Muscle layer of colon (tissue), 2 donors: ENCODE measurements around the gene JMJD1C.

Experiments
- H3K27ac ChIP-seq: one replicate; pipeline ENCODE4 v1.7.0; 2013; ENCODE audit warnings: low read depth, mild to moderate bottlenecking, low read length, moderate library complexity
- H3K27me3 ChIP-seq, 2 donors: one replicate each; pipeline ENCODE4 v1.7.0; 2013; ENCODE audit warnings: low read length in 2 of 2, mild to moderate bottlenecking in 2 of 2; ENCODE audit not compliant: insufficient read depth in 2 of 2, control insufficient read depth in 1 of 2
- H3K36me3 ChIP-seq: one replicate; pipeline ENCODE4 v1.7.0; 2013; ENCODE audit warnings: mild to moderate bottlenecking, low read length; ENCODE audit not compliant: insufficient read depth
- H3K4me1 ChIP-seq: one replicate; pipeline ENCODE4 v1.7.0; 2013; ENCODE audit warnings: mild to moderate bottlenecking, low read length; ENCODE audit not compliant: insufficient read depth
- H3K4me3 ChIP-seq, 2 donors: one replicate each; pipeline ENCODE4 v1.7.0; 2013; ENCODE audit warnings: low read length in 2 of 2, low read depth in 1 of 2, mild to moderate bottlenecking in 1 of 2, moderate library complexity in 1 of 2
- H3K9ac ChIP-seq: one replicate; pipeline ENCODE4 v1.7.0; 2013; ENCODE audit warnings: low read length
- H3K9me3 ChIP-seq: one replicate; pipeline ENCODE4 v1.7.0; 2013; ENCODE audit warnings: mild to moderate bottlenecking, low read length
- donor health status: abdominal sarcoma.
- donor health status: Adenocarcinoma of cecum.

Gene JMJD1C

GRCh38 chr10:63227207-63227895, 238.4 kb downstream of the JMJD1C start:
- peaks cover 27% of the 10 kb centered on the region for H3K4me1 ChIP-seq

GRCh38 chr10:63224241-63224640, 241.5 kb downstream of the JMJD1C start:
- H3K4me3 ChIP-seq = no peak overlapping the region
- no peaks in the 10 kb centered on the region for H3K9me3 ChIP-seq
- no peak overlapping the region for H3K27ac ChIP-seq
- no peak overlapping the region for H3K9ac ChIP-seq
- peaks cover 19% of the 10 kb centered on the region for H3K4me1 ChIP-seq
- no peaks in the 10 kb centered on the region for H3K27me3 ChIP-seq
- no peaks in the 10 kb centered on the region for H3K36me3 ChIP-seq

More at GRCh38 chr10:63227207-63227895, 238.4 kb downstream of the JMJD1C start:
- H3K27me3 ChIP-seq = no peaks in the 10 kb centered on the region
- H3K9me3 ChIP-seq = no peaks in the 10 kb centered on the region
- H3K9ac ChIP-seq = no peak overlapping the region
- H3K4me3 ChIP-seq = no peak overlapping the region
- no peak overlapping the region for H3K27ac ChIP-seq
- no peaks in the 10 kb centered on the region for H3K36me3 ChIP-seq

GRCh38 chr10:63221950-63222349, 243.8 kb downstream of the JMJD1C start:
- H3K9ac ChIP-seq = no peak overlapping the region
- no peaks in the 10 kb centered on the region for H3K36me3 ChIP-seq
- H3K27ac ChIP-seq = no peak overlapping the region
- H3K9me3 ChIP-seq = no peaks in the 10 kb centered on the region
- H3K4me3 ChIP-seq = no peak overlapping the region
- no peaks in the 10 kb centered on the region for H3K27me3 ChIP-seq
- peaks cover 11% of the 10 kb centered on the region for H3K4me1 ChIP-seq

- Histone ChIP-seq H3K27ac (no peak overlapping the region), H3K27me3 (no peaks in the 10 kb centered on the region), H3K36me3 (peaks cover 2% of the 10 kb centered on the region), H3K9me3 (no peaks in the 10 kb centered on the region), H3K9ac (no peak overlapping the region), H3K4me3 (no peak overlapping the region), H3K4me1 (peaks cover 15% of the 10 kb centered on the region)
Measured at GRCh38 chr10:63219749-63220148, 246.0 kb downstream of the JMJD1C start.

GRCh38 chr10:63217120-63217605, 248.6 kb downstream of the JMJD1C start:
- Histone ChIP-seq H3K9me3 (no peaks in the 10 kb centered on the region), H3K27me3 (no peaks in the 10 kb centered on the region), H3K4me1 (peaks cover 11% of the 10 kb centered on the region), H3K4me3 (no peak overlapping the region), H3K36me3 (peaks cover 17% of the 10 kb centered on the region), H3K9ac (no peak overlapping the region), H3K27ac (no peak overlapping the region)

- Histone ChIP-seq H3K27ac (no peak overlapping the region), H3K9me3 (no peaks in the 10 kb centered on the region), H3K36me3 (peaks cover 22% of the 10 kb centered on the region), H3K27me3 (no peaks in the 10 kb centered on the region), H3K4me1 (peaks cover 16% of the 10 kb centered on the region), H3K9ac (no peak overlapping the region), H3K4me3 (no peak overlapping the region)
Measured at GRCh38 chr10:63214571-63214970, 251.2 kb downstream of the JMJD1C start.

- H3K36me3 ChIP-seq = peaks cover 24% of the 10 kb centered on the region
- H3K9me3 ChIP-seq = no peaks in the 10 kb centered on the region
- no peak overlapping the region for H3K4me3 ChIP-seq
- no peak overlapping the region for H3K27ac ChIP-seq
- no peak overlapping the region for H3K9ac ChIP-seq
- H3K27me3 ChIP-seq = no peaks in the 10 kb centered on the region
- H3K4me1 ChIP-seq = peaks cover 22% of the 10 kb centered on the region
Measured at GRCh38 chr10:63213489-63213888, 252.3 kb downstream of the JMJD1C start.

- no peak overlapping the region for H3K27ac ChIP-seq
Measured at GRCh38 chr10:63210611-63211196, 255.1 kb downstream of the JMJD1C start.

GRCh38 chr10:63209705-63210104, 256.1 kb downstream of the JMJD1C start:
- H3K9ac ChIP-seq = no peak overlapping the region
- H3K27me3 ChIP-seq = no peaks in the 10 kb centered on the region
- no peak overlapping the region for H3K27ac ChIP-seq
- no peaks in the 10 kb centered on the region for H3K9me3 ChIP-seq
- H3K36me3 ChIP-seq = peaks cover 31% of the 10 kb centered on the region
- no peak overlapping the region for H3K4me3 ChIP-seq
- peaks cover 39% of the 10 kb centered on the region for H3K4me1 ChIP-seq

More at GRCh38 chr10:63210611-63211196, 255.1 kb downstream of the JMJD1C start:
- no peak overlapping the region for H3K9ac ChIP-seq
- H3K4me3 ChIP-seq = no peak overlapping the region
- peaks cover 39% of the 10 kb centered on the region for H3K4me1 ChIP-seq
- no peaks in the 10 kb centered on the region for H3K9me3 ChIP-seq
- no peaks in the 10 kb centered on the region for H3K27me3 ChIP-seq
- peaks cover 33% of the 10 kb centered on the region for H3K36me3 ChIP-seq

- Histone ChIP-seq H3K9ac (no peak overlapping the region), H3K4me3 (no peak overlapping the region), H3K4me1 (peaks cover 39% of the 10 kb centered on the region), H3K9me3 (no peaks in the 10 kb centered on the region), H3K27ac (no peak overlapping the region), H3K36me3 (peaks cover 24% of the 10 kb centered on the region), H3K27me3 (no peaks in the 10 kb centered on the region)
Measured at GRCh38 chr10:63208986-63209385, 256.8 kb downstream of the JMJD1C start.

GRCh38 chr10:63206997-63207811, 258.6 kb downstream of the JMJD1C start:
- Histone ChIP-seq H3K9me3 (no peaks in the 10 kb centered on the region), H3K4me3 (peak overlapping the region in 1 of 2 donors; percentile 23), H3K27me3 (no peaks in the 10 kb centered on the region), H3K9ac (peak overlapping the region; percentile 26), H3K4me1 (peaks cover 39% of the 10 kb centered on the region), H3K27ac (peak overlapping the region; percentile 35), H3K36me3 (peaks cover 16% of the 10 kb centered on the region)
